GM18867 (cell line): ENCODE results near the gene KIF18B.

ENCODE experiments used
- ATAC-seq: cut with Tn5 transposase; IDR thresholded peaks from one replicate; pipeline ENCODE4 v1.9.1; 2021; ENCODE audit warnings: mild to moderate bottlenecking, moderate library complexity; ENCODE audit not compliant: unreplicated experiment

KIF18B gene

DNA sequence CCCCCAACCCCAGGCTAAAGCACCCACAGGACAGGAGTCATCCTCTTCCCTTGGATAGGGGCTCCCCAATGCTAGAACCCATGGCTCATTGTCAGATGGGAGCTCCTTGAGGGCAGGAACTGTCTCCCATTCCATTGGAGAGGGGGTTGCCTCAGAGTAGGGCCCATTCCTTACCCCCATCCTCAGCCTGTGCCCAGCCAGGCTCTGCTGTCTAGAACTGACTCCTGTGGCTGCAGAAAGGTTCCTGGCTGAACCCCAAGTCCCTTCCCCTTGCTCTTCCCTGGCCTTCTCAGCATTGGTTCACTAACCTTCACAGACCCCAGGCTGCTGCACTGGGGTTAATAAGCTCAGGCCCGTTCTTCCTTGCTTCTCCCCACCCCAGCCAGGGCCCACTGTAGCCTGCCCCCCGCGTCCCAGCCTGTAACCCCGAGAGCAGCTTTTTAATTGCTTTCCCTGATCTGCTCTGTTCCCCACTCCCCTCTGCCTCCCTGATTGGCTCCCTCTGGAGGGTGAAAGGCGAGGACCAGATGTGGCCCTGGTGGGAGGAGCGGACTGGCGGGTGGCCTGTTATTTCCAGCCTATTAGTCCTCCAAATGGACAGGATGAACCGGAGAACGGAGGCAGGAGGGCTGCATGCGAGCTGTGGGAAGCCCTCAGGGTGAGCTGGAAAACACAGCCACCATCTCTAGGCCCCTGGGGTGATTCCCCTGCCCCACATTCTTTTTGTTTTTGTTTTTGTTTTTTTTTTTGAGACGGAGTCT is 26.3 kb downstream of the KIF18B start:
- no peak for ATAC-seq

DNA sequence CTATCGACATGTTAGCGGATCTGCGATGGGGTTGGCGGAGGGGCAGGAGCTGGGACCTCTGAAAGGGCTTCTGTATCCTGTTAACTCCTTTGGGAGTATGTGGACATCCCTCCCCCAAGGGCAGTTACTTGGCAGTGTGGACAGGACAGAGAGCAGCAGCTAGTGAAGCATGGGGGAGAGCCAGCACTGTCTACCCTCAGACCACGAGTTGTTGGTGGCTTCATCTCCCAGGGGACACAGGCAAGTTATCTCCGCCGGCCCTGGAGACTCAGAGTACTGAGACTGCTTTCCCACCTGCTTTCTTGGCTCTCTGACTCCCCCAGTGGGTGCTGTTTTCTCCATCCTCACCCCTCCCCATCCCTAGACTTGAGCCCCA is 27.0 kb downstream of the KIF18B start:
- no peak for ATAC-seq

DNA sequence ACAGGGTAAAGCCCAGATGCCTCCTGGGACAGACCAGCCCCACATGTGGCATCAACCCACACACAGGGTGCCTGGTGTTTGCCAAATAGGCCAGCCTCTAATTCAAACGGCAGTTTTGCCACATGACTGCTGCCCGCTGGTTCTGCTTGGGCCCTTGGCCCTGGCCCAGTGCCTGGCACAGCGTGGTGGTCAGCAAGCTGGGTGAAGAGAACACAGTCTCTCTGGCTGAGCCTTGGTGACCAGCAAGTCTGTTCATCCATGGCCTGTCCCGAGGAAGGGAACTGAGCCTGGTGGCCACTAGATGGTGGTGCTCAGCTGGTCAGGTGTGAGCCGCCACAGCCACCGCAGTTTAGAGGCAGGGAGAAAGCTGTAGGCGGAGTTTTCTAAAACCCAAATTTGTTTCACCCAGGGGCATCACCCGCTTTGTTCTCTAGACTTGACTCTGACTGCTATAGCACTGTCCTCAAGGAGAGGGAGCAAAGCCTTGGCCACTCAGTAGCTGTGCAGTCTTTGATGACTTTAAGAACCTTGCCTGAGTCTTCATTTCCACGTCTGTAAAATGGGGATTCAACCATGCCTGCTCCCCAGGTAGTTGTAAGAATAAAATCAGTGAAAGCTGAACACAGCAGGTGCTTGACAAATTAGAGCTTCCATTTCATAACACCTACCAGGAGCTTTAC is 27.5 kb downstream of the KIF18B start:
- no peak for ATAC-seq

DNA sequence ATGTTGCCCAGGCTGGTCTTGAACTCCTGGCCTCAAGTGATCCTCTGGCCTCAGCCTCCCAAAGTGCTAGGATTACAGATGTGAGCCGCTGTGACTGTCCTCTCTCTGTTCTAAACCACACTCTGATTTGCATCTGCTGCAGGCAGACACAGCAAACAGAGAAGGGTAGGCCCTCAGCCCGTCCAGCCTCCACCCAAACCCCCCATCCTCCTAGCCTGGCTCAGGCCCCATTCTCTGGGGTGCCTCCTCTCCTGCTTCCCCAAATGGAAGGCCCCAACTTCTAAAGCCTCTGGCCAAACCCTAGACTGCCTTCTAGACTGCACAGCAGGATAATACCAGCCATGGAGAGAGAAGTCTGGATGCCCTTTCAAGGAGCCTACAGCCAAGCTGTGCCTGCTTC is 28.2 kb downstream of the KIF18B start:
- ATAC-seq = no peak

DNA sequence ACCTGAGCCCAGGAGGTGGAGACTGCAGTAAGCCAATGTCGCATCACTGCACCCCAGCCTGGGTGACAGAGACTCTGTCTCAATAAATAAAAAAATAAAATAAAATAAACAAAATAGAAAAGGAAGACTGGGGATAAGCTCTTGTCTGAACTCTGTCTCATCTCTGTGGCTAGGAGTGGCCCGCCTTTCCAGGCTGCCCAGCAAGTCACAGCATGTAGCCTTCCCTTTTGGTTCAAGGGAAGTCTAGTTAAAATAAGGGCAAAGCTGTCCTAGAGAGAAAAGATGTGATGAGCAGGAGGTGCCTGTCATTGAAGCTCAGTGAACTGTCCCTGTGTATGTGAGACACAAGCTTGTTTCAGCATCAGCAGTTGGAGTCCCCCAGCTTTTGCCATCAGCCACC is 29.6 kb downstream of the KIF18B start:
- no peak for ATAC-seq

DNA sequence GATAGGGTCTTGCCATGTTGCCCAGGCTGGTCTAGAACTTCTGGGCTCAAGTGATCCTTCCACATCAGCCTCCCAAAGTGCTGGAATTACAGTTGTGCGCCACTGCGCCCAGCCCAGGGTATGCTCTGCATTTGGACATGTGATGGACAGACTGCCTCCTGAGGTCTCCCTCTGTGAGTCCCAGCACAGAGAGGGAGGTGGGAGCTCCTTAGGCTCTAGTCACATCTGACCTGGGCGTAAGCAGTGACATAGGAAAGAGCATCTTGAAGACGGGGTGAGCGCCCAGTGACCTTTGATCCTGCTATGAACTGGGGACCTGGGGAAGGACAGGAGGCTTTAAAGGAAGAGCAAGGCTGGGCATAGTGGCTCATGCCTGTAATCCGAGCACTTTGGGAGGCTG is 30.1 kb downstream of the KIF18B start:
- no peak for ATAC-seq

DNA sequence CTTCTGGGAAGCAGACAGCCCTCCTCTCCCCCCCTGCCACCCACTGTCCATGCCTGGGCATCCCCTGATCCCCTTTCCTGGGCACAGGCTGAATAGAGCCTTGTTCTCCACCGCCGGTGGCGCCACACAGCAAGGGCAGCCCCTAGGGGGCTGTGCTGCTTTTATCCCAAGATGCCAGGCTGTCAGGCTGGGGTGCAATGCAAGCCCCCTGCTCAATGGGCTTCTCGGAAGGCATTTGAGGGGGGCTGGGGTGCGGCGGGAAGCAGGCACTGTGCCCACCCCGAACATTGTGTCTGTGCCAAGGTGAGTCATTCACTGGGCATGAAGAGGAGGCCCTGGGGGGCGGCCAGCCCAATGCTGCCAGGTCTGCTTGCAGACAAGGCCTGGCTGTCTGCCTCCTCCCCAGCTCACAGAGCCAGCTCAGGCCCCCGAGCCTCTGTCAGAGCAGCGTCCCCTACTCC is 30.8 kb downstream of the KIF18B start:
- ATAC-seq = no peak

DNA sequence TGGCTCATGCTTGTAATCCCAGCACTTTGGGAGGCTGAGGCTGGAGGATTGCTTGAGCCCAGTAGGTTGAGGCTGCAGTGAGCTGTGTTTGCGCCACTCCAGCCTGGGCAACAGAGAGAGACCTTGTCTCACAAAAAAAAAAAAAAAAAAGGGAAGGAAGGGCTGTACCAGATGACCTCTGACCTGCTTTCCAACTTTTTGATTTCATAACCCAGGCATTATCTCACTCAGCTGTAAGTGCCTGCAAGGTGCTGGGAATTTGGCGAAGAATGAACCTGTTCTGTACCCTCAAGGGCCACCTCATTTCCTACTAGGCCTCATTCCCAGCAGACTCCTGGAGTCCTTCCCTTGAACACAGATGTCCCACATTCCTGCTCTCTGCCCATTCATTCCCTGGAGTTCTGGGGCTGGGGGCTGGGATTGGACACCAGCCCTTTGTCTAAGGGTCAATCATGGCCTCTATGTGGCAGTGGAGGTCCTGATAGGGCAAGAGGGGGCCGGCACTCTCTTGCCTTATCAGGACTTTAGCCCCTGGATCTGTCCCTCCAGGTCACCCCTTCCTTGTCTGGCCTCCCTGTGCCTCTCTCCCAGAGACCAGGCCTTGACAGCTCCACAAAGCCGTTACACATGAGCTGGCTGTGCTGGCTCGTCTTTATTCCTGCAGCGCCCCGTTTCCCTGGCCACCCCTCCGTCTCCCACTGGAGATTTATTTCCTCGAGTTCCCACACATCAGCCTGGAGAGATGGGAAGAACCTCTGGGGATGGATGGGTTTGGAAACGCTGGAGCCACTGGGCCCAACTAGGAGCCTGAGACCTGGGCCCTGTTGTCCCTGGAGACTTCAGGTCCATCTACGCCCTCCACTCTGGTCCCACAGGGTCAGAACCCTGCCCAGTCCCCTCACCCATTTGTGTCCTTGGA is 31.5 kb downstream of the KIF18B start:
- ATAC-seq = no peak

DNA sequence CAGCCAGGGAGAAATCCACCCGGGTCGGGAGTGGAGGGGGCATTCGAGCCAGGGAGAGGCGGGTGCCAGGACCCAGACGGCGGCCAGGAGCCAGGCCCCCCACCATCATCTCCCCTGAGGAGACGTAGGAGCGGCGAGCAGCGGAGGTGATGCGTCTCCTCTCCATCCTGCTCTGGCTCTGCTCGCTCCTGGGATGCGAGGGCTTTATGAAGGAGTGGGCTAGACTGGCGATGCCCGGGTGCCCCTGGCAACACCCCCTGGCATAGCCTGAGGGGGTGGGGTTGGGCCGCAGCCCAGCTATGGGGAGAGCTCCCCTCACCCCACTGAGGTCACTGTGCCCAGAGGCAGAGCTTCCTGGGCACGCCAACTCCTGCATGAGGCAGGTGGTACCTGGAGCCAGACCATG is 32.2 kb downstream of the KIF18B start, which contains the start of gene GFAP:
TSS of gene GFAP (minus strand) at position 180 of the 406 bp plus-strand sequence. CDS start at position 166, 14 bp downstream.
- no peak for ATAC-seq

DNA sequence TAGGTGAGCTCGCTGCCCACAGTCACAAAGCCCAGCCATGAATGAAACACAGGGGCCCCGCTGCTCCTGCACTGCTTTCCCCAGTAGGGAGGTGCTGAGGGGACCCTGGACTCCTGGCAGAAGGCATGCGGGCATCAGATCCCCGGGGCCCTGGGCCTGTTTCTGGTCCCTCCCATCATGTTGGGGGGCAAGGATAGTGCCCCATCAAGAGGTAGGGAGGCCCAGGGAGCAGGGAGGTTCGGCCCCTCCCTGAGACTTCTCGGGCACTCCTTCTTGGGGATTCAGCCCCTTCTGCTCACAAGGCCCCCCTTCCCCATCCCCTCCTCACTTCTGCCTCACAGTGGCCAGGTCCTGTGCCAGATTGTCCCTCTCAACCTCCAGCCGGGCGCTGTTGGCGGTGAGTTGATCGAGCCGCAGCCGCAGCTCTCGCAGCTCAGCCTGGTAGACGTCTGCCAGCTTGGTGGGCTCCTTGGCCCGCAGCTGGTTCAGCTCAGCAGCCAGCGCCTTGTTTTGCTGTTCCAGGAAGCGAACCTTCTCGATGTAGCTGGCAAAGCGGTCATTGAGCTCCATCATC is 32.8 kb downstream of the KIF18B start:
- ATAC-seq = no peak

DNA sequence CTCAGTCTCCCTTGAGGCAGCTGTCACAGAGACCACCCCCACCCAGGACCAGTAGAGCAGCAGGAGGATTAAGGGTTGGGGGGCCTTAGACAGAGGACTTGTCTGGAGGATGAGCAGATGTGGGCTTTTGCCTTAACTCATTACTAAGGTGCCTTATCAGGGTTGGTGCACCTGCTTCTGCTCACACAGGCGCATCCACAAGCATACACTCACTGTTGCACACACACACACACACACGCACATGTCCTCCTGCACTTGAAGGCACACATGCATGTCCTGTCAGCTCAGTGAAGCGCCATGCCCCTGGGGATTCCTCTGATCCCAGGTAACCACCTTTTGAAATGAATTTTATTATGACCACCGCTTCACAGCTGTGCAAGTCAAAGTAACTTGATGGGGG is 33.4 kb downstream of the KIF18B start:
- no peak for ATAC-seq

DNA sequence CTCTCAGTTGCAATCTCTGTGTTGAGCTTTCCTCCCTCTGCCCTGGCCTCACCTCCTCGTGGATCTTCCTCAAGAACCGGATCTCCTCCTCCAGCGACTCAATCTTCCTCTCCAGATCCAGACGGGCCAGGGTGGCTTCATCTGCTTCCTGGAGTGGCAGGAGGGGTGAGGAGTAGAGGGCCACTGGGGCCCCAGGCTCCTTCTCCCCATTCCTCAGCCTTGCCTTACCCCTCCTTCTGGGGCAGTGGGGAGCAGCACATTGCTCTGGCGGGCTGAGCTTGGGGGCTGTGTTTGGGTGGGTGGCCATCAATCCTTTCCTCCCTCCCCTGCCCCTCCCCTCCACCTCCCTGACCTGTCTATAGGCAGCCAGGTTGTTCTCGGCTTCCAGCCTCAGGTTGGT is 33.9 kb downstream of the KIF18B start:
- no peak for ATAC-seq

DNA sequence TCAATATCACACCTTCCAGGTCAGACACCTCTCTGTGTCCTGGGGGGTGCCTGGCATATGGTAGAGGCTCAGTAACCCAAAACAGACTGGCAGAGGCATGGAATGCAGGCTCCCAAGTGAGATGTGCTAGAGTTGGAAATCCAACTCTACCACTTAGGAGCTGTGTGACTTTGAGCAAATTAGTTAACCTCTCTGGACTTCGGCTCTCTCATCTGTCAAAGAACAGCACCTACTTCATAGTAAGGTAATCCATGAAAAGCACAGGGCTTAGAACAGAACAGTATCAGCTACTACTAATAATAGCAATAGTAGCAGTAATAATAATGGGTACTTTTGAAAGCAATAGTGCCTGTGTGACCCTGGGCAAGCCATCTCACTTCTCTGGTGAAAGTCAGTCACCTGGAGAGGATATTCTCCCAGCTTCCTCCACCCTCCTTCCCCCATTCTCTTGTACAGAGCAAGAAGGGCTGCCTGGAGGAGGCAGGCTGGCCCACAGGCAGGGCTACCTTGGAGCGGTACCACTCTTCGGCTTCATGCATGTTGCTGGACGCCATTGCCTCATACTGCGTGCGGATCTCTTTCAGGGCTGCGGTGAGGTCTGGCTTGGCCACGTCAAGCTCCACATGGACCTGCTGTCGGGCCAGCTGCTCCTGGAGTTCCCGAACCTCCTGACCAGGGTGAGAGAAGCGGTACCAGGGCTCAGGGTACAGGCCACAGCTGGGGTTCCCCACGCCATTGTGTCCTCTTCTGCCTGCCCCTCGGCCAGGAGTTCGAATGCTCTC is 34.6 kb downstream of the KIF18B start:
- no peak for ATAC-seq

DNA sequence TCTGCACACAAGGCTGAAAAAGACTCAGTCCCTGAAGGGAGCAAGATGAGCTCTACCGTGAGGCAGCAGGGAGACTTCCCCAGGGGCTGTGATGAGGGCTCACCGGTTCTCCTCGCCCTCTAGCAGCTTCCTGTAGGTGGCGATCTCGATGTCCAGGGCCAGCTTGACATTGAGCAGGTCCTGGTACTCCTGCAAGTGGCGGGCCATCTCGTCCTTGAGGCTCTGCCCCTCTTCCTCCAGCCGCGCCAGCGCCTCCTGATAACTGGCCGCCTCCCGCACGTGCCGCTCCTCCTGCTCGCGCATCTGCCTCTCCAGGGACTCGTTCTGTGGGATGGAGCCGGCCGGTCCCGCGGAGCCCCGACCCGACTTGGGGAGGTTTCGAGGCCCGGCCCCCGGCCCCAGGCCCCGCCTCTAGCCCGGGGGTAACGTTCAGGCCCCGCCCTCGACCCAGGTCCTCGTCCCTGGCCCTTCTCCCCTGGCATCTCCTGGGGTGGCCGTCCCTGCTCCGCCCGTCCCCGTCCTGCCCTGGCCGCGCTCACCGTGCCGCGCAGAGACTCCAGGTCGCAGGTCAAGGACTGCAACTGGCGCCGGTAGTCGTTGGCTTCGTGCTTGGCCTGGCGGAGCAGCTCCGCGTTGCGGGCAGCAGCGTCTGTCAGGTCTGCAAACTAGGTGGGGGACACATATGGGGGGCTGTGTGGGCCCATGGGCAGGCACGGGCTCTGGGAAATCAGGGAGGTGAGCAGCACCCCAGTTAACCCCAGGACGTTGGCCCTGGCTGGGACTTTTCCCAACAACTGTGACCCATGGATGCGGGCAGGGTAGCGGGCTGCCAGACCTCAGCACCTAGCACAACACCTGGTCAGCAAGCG is 36.2 kb downstream of the KIF18B start:
- no peak for ATAC-seq

DNA sequence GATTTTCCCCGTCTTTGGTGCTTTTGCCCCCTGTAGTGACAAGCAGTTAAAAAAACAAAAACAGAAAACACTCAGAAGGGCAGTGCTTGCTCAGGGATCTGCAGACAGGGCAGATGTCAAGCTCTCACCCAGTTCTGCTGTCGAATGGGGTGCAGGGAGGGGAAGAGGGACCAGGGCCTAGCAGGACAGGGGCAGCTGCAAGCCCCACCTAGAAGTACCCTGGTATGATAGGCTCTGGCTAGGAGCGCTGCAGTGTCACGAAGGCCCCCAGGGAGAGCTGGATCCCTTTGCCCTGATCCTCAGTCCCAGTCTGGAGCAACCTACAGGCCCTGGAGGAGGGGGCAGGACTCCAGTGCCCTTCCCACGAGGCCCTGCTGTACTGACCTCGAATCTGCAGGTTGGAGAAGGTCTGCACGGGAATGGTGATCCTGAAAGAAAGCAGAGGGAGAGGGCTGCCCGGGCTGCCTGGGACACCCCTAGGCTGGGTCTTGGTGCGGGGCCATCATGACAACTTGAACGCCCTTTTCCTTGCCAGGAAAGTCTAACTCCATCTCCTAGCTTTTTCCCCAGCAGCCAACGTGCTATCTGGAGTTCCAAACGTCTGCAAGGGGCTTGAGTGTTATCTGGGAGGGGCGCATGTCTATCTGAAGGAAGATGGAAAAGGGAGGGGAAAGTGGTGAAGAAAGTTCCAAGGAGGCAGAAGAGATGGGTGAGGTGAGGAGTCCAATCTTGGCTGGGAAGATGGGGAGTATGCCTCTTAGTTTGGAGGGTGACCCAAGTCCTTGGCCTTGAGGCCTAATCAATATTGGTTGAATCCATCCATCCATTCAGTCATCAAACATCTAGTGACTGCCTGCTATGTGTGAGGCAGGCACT is 37.1 kb downstream of the KIF18B start:
- ATAC-seq = no peak

DNA sequence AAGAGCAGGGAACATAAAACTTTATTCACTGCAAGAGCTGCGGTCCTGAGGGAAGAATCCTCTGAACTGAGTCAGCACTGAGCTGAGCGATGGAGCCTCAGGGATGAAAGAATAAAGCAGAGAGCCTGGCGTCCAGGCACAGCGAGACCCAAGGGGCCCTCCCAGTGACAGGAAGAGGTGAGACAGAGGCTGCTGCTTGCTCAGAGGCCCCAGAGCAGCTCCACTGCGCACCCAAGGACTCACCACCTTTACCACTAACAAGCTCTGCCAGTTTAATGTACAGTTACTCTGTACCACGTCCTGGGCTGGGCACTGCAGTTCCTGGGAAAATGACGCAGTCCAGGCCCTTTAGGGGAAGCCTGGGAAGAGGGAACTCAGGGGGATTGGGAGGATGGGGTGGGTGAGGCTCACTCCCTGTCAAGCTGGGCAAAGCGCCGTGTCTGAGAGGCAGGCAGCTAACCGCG is 37.9 kb downstream of the KIF18B start:
- ATAC-seq = no peak

DNA sequence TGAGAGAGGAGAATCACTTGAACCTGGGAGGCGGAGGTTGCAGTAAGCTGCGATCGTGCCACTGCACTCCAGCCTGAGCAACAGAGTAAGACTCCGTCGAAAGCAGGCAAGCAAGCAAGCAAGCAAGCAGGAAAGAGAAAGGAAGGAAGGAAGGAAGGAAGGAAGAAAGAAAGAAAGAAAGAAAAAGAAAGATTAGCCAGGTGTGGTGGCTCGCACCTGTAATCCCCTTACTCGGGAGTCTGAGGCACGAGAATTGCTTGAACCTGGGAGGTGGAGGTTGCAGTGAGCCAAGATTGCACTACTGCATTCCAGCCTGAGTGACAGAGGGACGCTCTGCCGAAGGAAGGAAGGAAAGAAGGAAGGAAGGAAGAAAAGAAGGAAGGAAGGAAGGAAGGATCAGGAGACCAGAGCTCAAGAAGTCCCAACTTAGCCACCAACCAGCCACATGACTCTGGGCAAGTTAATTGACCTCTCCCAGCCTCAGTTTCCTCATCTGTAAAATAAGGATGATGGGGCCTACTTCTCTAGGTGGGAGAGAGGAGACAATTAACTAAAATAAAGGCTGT is 38.7 kb downstream of the KIF18B start:
- ATAC-seq = no peak
